Measurements from ENCODE around the gene LGI4. TPM values are rescaled to one million over a fixed set of nuclear protein-coding genes. Genes with fewer than 3 reads are reported as not detected.

The LGI4 gene
- total RNA-seq, 1 experiment from 2014 or later: 0.32 TPM

DNA sequence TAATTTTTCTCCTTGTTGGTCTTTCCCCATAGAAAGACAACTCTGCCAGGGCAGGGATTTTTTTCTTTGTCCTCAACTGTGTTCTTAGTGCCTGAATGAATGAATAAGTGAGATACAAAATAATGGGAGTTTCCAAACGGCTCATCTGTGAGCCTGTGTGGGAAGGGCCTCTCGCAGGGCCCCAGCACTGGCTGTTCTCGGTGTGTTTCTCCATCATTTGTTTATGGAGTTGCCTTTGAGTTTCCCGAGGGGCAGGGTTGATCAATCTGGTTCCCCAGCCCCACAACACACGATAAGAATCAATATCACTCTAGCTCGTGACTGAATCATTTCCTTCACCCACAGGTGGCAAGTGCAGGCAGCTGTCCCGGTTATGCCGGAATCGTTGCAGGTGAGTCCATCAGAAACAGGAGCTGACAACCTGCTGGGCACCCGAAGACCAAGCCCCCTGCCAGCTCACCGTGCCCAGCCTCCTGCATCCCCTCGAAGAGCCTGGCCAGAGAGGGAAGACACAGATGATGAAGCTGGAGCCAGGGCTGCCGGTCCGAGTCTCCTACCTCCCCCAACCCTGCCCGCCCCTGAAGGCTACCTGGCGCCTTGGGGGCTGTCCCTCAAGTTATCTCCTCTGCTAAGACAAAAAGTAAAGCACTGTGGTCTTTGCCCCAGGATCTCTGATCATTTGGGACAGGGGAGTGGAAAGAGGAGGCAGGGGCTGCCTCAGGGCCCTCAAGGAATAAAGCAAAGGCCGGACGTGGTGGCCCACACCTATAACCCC, 34.5 kb upstream of the LGI4 start:
- Histone ChIP-seq H3K79me2 (ENCODE audit: insufficient read depth, low read length) (no peaks in the 10 kb centered on the region), H3K9me3 (ENCODE audit: control insufficient read depth in 1 of 2, insufficient read depth in 1 of 2, low read depth in 1 of 2, low read length in 2 of 2) (no peaks in the 10 kb centered on the region), H2AFZ (ENCODE audit: low read depth, low read length, poor library complexity, severe bottlenecking) (no peak overlapping the region), H3K27ac (ENCODE audit: low read depth, low read length) (no peak overlapping the region), H3K4me3 (replicated peaks in 1 of 2; ENCODE audit: low read depth in 1 of 2, low read length in 2 of 2) (no peak overlapping the region), H3K36me3 (ENCODE audit: control insufficient read depth in 1 of 2, insufficient read depth in 2 of 2, low read length in 2 of 2) (peaks cover 0 to 13% of the 10 kb centered on the region in 2 experiments; a peak in 2 of 4 replicates), H3K4me2 (ENCODE audit: low read length) (no peak overlapping the region), H3K27me3 (ENCODE audit: insufficient read depth, low read length) (no peaks in the 10 kb centered on the region), H3K9ac (ENCODE audit: low read length) (no peak overlapping the region), H4K20me1 (ENCODE audit: insufficient read depth) (no peaks in the 10 kb centered on the region), H3K4me1 (ENCODE audit: control insufficient read depth in 1 of 2, insufficient read depth in 2 of 2, low read length in 2 of 2) (peaks cover 20 to 48% of the 10 kb centered on the region in 2 experiments), H3K9me2 (ENCODE audit: insufficient read depth) (no peaks in the 10 kb centered on the region)
- ChIA-PET RAD21 (ENCODE audit: low non-redundant PET in 1 of 2, low total read pairs in 2 of 2, uncharacterized antibody in 2 of 2, unreplicated experiment in 2 of 2) (no interaction called here), POLR2A (interaction anchor here (0.6 kb wide), 1 partner anchor 33 kb away, joined by 8 read pairs; no protein-coding TSS in a partner anchor), CTCF (no interaction called here)
- no peak for TF ChIP-seq SP1 (IDR thresholded peaks at IDR 0.05; ENCODE audit: low read depth)
- no peak for TF ChIP-seq TCF7L2 (IDR thresholded peaks at IDR 0.05; ENCODE audit: borderline replicate concordance, extremely low read depth, insufficient read depth, insufficient read length)
- no peak for TF ChIP-seq POLR2AphosphoS5 (IDR thresholded peaks at IDR 0.05; ENCODE audit: low read depth, low read length)
- TF ChIP-seq, protein P1, sequence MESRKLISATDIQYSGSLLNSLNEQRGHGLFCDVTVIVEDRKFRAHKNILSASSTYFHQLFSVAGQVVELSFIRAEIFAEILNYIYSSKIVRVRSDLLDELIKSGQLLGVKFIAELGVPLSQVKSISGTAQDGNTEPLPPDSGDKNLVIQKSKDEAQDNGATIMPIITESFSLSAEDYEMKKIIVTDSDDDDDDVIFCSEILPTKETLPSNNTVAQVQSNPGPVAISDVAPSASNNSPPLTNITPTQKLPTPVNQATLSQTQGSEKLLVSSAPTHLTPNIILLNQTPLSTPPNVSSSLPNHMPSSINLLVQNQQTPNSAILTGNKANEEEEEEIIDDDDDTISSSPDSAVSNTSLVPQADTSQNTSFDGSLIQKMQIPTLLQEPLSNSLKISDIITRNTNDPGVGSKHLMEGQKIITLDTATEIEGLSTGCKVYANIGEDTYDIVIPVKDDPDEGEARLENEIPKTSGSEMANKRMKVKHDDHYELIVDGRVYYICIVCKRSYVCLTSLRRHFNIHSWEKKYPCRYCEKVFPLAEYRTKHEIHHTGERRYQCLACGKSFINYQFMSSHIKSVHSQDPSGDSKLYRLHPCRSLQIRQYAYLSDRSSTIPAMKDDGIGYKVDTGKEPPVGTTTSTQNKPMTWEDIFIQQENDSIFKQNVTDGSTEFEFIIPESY (IDR thresholded peaks at IDR 0.05; ENCODE audit: extremely low read depth, insufficient replicate concordance, low read length): no peak
- TF ChIP-seq CBX3 (IDR thresholded peaks at IDR 0.05; ENCODE audit: low read depth): no peak
- no peak for TF ChIP-seq ZNF274 (IDR thresholded peaks at IDR 0.05; ENCODE audit: low read depth, low read length)
- TF ChIP-seq EZH2 (IDR thresholded peaks at IDR 0.05): no peak
- TF ChIP-seq YY1 (IDR thresholded peaks at IDR 0.05; ENCODE audit: extremely low read depth, insufficient replicate concordance, low read depth, low read length): no peak
- no peak for TF ChIP-seq MAX (IDR thresholded peaks at IDR 0.05)
- ATAC-seq (no peak), DNase-seq (ENCODE audit: low read depth, low spot score) (no peak)
- no TSS peak for BruUV-seq (replicated peaks)
- intact Hi-C loops (cut with micrococcal nuclease): no loop called here
